Prostate gland (tissue), 2 donors: ENCODE results near the gene TTBK1. TPM values are rescaled to one million over a fixed set of nuclear protein-coding genes. Genes with fewer than 3 reads are reported as not detected.

Experiments used
- DNase-seq: peaks from one replicate; pipeline ENCODE4 v3.0.0-alpha.2; 2019; ENCODE audit warnings: low spot score
- H3K27ac ChIP-seq, 2 donors: fragments of 200-600 bp; sonication (generic); 2 replicates each; pipeline ENCODE4 v1.5.1; 2017 to 2019
- H3K27me3 ChIP-seq: fragments of 200-600 bp; sonication (generic); replicated peaks from 2 replicates; pipeline ENCODE4 v1.5.1; 2019; ENCODE audit not compliant: insufficient read depth
- H3K36me3 ChIP-seq, 2 donors: fragments of 200-600 bp; sonication (generic); 1 replicate in 1 of 2; 2 replicates in 1 of 2; pipeline versions ENCODE4 v1.5.1 to v1.8.1; 2017 to 2019
- H3K4me1 ChIP-seq: fragments of 200-600 bp; sonication (generic); replicated peaks from 2 replicates; pipeline ENCODE4 v1.5.1; 2019
- H3K4me3 ChIP-seq, 2 donors: fragments of 200-600 bp; sonication (generic); 2 replicates each; pipeline ENCODE4 v1.5.1; 2017 to 2019
- H3K9me3 ChIP-seq: fragments of 200-600 bp; sonication (generic); 2 replicates; pipeline ENCODE4 v1.5.1; 2017
- CTCF ChIP-seq, 4 experiments: fragments of 200-600 bp in 2 of 4; fragments of 450-650 bp in 2 of 4; sonication (generic) in 2 of 4; IDR thresholded peaks; 1 replicate in 3 of 4; 2 replicates in 1 of 4; pipeline ENCODE4 v1.5.1; 2016 to 2019; ENCODE audit warnings: antibody characterized with exemption in 4 of 4, mild to moderate bottlenecking in 2 of 4, moderate library complexity in 2 of 4
- POLR2A ChIP-seq: fragments of 450-650 bp; IDR thresholded peaks from one replicate; pipeline ENCODE4 v1.6.1; 2016; ENCODE audit warnings: antibody characterized with exemption, mild to moderate bottlenecking
- POLR2AphosphoS5 ChIP-seq: sonication (generic); formaldehyde crosslinking; IDR thresholded peaks from one replicate; pipeline ENCODE4 v1.6.1; 2017; ENCODE audit warnings: antibody characterized with exemption
- WGBS: methylation state at CpG from one replicate; pipeline ENCODE4 v1.1.5; 2018; 5-methylcytosine and 5-hydroxymethylcytosine counted together
- intact Hi-C: fragments of 100-400 bp; cut with DNase I; formaldehyde crosslinking; loops from one replicate; pipeline ENCODE4 v1.14.2; 2022
- total RNA-seq, 2 donors: library from RNA; depleted of rRNA; stranded (reverse); fragments of >200 nt; gene quantifications; one replicate each; pipeline ENCODE4 v1.1.0, GENCODE V29; 2016

The TTBK1 gene
- total RNA-seq, 2 donors from 2014 or later = 0.18 to 0.62 TPM

- WGBS = 90% methylated on average over 6 of the region's 6 CpGs
- Histone ChIP-seq H3K36me3 (no peaks in the 10 kb centered on the region), H3K4me3 (no peak overlapping the region), H3K9me3 (no peaks in the 10 kb centered on the region), H3K27me3 (no peaks in the 10 kb centered on the region), H3K27ac (no peak overlapping the region), H3K4me1 (no peaks in the 10 kb centered on the region)
- TF ChIP-seq POLR2AphosphoS5 = no peak
- TF ChIP-seq POLR2A = no peak
- TF ChIP-seq CTCF (IDR thresholded peaks at IDR 0.05) = no peak
- no peak for DNase-seq
- intact Hi-C loops = no loop called here
Observed at GRCh38 chr6:43292341-43292740, 49.1 kb downstream of the TTBK1 start.

- H3K9me3 ChIP-seq = no peaks in the 10 kb centered on the region
- intact Hi-C loops = no loop called here
- DNase-seq = no peak
- H3K4me1 ChIP-seq = no peaks in the 10 kb centered on the region
- H3K27ac ChIP-seq = no peak overlapping the region
- no peaks in the 10 kb centered on the region for H3K27me3 ChIP-seq
- H3K4me3 ChIP-seq = no peak overlapping the region
- TF ChIP-seq POLR2AphosphoS5 (no peak), CTCF (IDR thresholded peaks at IDR 0.05) (no peak), POLR2A (no peak)
- H3K36me3 ChIP-seq = no peaks in the 10 kb centered on the region
- 72% methylated on average over 5 of the region's 5 CpGs for WGBS
Observed at GRCh38 chr6:43292763-43293318, 49.6 kb downstream of the TTBK1 start.

GRCh38 chr6:43293698-43294097, 50.4 kb downstream of the TTBK1 start:
- TF ChIP-seq POLR2A (no peak), CTCF (IDR thresholded peaks at IDR 0.05) (no peak), POLR2AphosphoS5 (no peak)
- Histone ChIP-seq H3K4me3 (no peak overlapping the region), H3K27me3 (no peaks in the 10 kb centered on the region), H3K4me1 (no peaks in the 10 kb centered on the region), H3K27ac (no peak overlapping the region), H3K36me3 (no peaks in the 10 kb centered on the region), H3K9me3 (no peaks in the 10 kb centered on the region)
- WGBS = 95% methylated on average over 3 of the region's 3 CpGs
- intact Hi-C loops = no loop called here
- DNase-seq = no peak

GRCh38 chr6:43294536-43294935, 51.3 kb downstream of the TTBK1 start:
- H3K4me1 ChIP-seq = no peaks in the 10 kb centered on the region
- H3K9me3 ChIP-seq = no peaks in the 10 kb centered on the region
- DNase-seq = no peak
- H3K36me3 ChIP-seq = no peaks in the 10 kb centered on the region
- WGBS = 85% methylated on average over 3 of the region's 3 CpGs
- no peak for TF ChIP-seq POLR2A
- no peak for TF ChIP-seq CTCF (IDR thresholded peaks at IDR 0.05)
- H3K4me3 ChIP-seq = no peak overlapping the region
- H3K27ac ChIP-seq = no peak overlapping the region
- intact Hi-C loops = no loop called here
- H3K27me3 ChIP-seq = no peaks in the 10 kb centered on the region

- H3K27me3 ChIP-seq = no peaks in the 10 kb centered on the region
- intact Hi-C loops = no loop called here
- 89% methylated on average over 3 of the region's 3 CpGs for WGBS
- TF ChIP-seq CTCF (IDR thresholded peaks at IDR 0.05) (no peak), POLR2AphosphoS5 (no peak), POLR2A (no peak)
- H3K4me1 ChIP-seq = no peaks in the 10 kb centered on the region
- no peak for DNase-seq
- no peaks in the 10 kb centered on the region for H3K9me3 ChIP-seq
- H3K36me3 ChIP-seq = no peaks in the 10 kb centered on the region
- no peak overlapping the region for H3K27ac ChIP-seq
- H3K4me3 ChIP-seq = no peak overlapping the region
Observed at GRCh38 chr6:43295456-43295855, 52.2 kb downstream of the TTBK1 start.
